Parathyroid adenoma (tissue), 2 donors: ENCODE data around the gene NHSL1.

ENCODE experiments used
- H2AFZ ChIP-seq: fragments of 300-600 bp; sonication (generic); one replicate; pipeline ENCODE4 v1.7.0; 2017; ENCODE audit warnings: antibody characterized with exemption, mild to moderate bottlenecking
- H3K27ac ChIP-seq: fragments of 300-600 bp; sonication (generic); one replicate; pipeline ENCODE4 v1.7.0; 2017
- H3K27me3 ChIP-seq: fragments of 300-600 bp; sonication (generic); one replicate; pipeline ENCODE4 v1.7.0; 2017; ENCODE audit warnings: low read length; ENCODE audit not compliant: control insufficient read depth, insufficient read depth
- H3K36me3 ChIP-seq: fragments of 300-600 bp; sonication (generic); one replicate; pipeline ENCODE4 v1.7.0; 2017; ENCODE audit warnings: low read length; ENCODE audit not compliant: control insufficient read depth, insufficient read depth
- H3K4me1 ChIP-seq: fragments of 300-600 bp; sonication (generic); one replicate; pipeline ENCODE4 v1.7.0; 2017; ENCODE audit warnings: control low read depth
- H3K4me2 ChIP-seq: fragments of 300-600 bp; sonication (generic); one replicate; pipeline ENCODE4 v1.7.0; 2017; ENCODE audit warnings: low read length
- H3K4me3 ChIP-seq: fragments of 300-600 bp; sonication (generic); one replicate; pipeline ENCODE4 v1.7.0; 2017; ENCODE audit warnings: low read depth, low read length
- H3K79me2 ChIP-seq: fragments of 300-600 bp; sonication (generic); one replicate; pipeline ENCODE4 v1.7.0; 2017; ENCODE audit warnings: control low read depth
- H3K9ac ChIP-seq: fragments of 300-600 bp; sonication (generic); one replicate; pipeline ENCODE4 v1.7.0; 2017; ENCODE audit warnings: mild to moderate bottlenecking
- H3K9me3 ChIP-seq: fragments of 300-600 bp; sonication (generic); one replicate; pipeline ENCODE4 v1.7.0; 2017; ENCODE audit warnings: low read length; ENCODE audit not compliant: control insufficient read depth
- TF ChIP-seq, protein P1 (sequence below): fragments of 300-600 bp; sonication (generic); IDR thresholded peaks from one replicate; pipeline ENCODE4 v1.7.0; 2017; ENCODE audit warnings: antibody characterized with exemption, mild to moderate bottlenecking
- donor health status: primary hyperparathyroidism.

Gene NHSL1

GRCh38 chr6:138440296-138440695 is 59.0 kb downstream of the NHSL1 start:
- Histone ChIP-seq H3K4me2 (no peak overlapping the region), H3K27ac (no peak overlapping the region)
- TF ChIP-seq, protein P1, sequence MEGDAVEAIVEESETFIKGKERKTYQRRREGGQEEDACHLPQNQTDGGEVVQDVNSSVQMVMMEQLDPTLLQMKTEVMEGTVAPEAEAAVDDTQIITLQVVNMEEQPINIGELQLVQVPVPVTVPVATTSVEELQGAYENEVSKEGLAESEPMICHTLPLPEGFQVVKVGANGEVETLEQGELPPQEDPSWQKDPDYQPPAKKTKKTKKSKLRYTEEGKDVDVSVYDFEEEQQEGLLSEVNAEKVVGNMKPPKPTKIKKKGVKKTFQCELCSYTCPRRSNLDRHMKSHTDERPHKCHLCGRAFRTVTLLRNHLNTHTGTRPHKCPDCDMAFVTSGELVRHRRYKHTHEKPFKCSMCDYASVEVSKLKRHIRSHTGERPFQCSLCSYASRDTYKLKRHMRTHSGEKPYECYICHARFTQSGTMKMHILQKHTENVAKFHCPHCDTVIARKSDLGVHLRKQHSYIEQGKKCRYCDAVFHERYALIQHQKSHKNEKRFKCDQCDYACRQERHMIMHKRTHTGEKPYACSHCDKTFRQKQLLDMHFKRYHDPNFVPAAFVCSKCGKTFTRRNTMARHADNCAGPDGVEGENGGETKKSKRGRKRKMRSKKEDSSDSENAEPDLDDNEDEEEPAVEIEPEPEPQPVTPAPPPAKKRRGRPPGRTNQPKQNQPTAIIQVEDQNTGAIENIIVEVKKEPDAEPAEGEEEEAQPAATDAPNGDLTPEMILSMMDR, result no peak

DNA sequence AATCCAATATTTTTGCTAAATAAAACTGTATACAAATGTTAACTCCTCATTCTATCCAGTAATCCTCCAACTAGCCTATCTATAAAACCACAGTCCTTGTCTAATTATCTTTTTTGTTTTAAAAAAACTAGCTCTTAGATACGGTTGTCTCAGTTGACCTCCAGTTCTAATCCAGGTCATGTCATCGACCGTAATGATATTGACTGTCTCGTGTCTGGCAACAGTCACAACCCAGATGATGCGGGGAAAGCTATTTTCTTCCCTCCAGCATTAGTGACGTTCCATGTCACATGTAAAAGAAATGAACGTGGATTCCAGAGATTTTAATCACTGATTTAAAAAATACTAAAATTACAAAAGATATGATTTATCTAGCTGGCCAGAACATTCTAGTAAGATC is 59.7 kb downstream of the NHSL1 start:
- no peaks in the 10 kb centered on the region for H3K36me3 ChIP-seq
- H2AFZ ChIP-seq, result no peak overlapping the region
- H3K4me3 ChIP-seq, result no peak overlapping the region
- no peaks in the 10 kb centered on the region for H3K4me1 ChIP-seq
- no peaks in the 10 kb centered on the region for H3K27me3 ChIP-seq
- no peak overlapping the region for H3K9ac ChIP-seq
- H3K9me3 ChIP-seq, result no peaks in the 10 kb centered on the region
- H3K79me2 ChIP-seq, result no peaks in the 10 kb centered on the region
- TF ChIP-seq, protein P1, result no peak
- no peak overlapping the region for H3K27ac ChIP-seq
- no peak overlapping the region for H3K4me2 ChIP-seq

More at GRCh38 chr6:138440296-138440695, 59.0 kb downstream of the NHSL1 start:
- no peak overlapping the region for H2AFZ ChIP-seq
- no peaks in the 10 kb centered on the region for H3K36me3 ChIP-seq
- no peaks in the 10 kb centered on the region for H3K27me3 ChIP-seq
- no peaks in the 10 kb centered on the region for H3K9me3 ChIP-seq
- no peaks in the 10 kb centered on the region for H3K4me1 ChIP-seq
- no peak overlapping the region for H3K9ac ChIP-seq
- no peak overlapping the region for H3K4me3 ChIP-seq
- no peaks in the 10 kb centered on the region for H3K79me2 ChIP-seq

GRCh38 chr6:138434925-138435324 is 64.4 kb downstream of the NHSL1 start:
- Histone ChIP-seq H2AFZ (no peak overlapping the region), H3K27me3 (no peaks in the 10 kb centered on the region), H3K79me2 (no peaks in the 10 kb centered on the region), H3K4me1 (no peaks in the 10 kb centered on the region), H3K4me3 (no peak overlapping the region), H3K4me2 (no peak overlapping the region), H3K9ac (no peak overlapping the region), H3K9me3 (no peaks in the 10 kb centered on the region), H3K27ac (no peak overlapping the region), H3K36me3 (no peaks in the 10 kb centered on the region)
- TF ChIP-seq, protein P1, result no peak

DNA sequence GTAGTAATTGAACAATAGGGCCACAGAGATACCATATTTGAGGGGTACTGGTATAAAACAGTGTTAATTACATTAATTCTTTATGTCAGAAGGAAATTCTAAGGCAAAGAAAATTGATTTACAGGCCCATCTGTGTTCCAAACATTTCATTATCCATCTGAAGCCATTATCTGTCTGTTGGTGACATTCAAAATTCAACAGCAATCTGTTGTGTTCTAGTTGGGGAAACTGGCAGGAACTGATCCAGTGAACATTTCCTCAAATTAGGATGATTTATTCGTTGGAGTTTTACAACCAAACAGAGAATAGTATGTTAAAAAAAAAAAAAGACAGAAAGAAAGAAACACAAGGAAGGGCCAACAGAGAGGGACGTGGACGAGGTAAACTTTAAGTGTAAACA is 65.2 kb downstream of the NHSL1 start:
- Histone ChIP-seq H2AFZ (no peak overlapping the region), H3K27ac (no peak overlapping the region), H3K27me3 (no peaks in the 10 kb centered on the region), H3K4me2 (no peak overlapping the region), H3K9ac (no peak overlapping the region), H3K36me3 (no peaks in the 10 kb centered on the region), H3K4me1 (no peaks in the 10 kb centered on the region), H3K79me2 (no peaks in the 10 kb centered on the region), H3K9me3 (no peaks in the 10 kb centered on the region), H3K4me3 (no peak overlapping the region)
- TF ChIP-seq, protein P1, result no peak

DNA sequence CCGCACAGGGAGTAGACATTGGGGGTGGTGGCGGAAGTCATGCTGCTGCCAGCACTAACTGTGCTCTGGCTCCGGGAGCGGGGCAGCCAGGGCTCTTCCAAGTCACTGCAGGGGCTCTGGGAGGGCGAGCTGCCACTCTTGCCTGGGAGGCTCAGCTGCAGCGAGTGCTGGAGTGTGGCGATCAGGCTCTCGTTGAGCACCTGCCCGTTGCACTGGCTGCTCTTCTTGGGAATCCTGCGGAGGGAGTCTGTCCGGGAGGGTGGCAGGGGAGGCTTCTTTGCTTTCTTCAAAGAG is 67.3 kb downstream of the NHSL1 start:
- Histone ChIP-seq H3K36me3 (no peaks in the 10 kb centered on the region), H3K9me3 (no peaks in the 10 kb centered on the region), H3K9ac (no peak overlapping the region), H3K4me3 (no peak overlapping the region), H3K27ac (no peak overlapping the region), H3K27me3 (no peaks in the 10 kb centered on the region), H3K4me1 (no peaks in the 10 kb centered on the region), H3K79me2 (no peaks in the 10 kb centered on the region), H3K4me2 (no peak overlapping the region), H2AFZ (no peak overlapping the region)
- TF ChIP-seq, protein P1, result no peak
